Neuronal stem cell (in vitro differentiated cells): ENCODE data around the gene RBM15B.

Experiments
- DNase-seq: peaks from one replicate; pipeline ENCODE4 v3.0.0-alpha.2; 2013; ENCODE audit warnings: low spot score
- H2AFZ ChIP-seq: one replicate; pipeline ENCODE4 v1.6.1; 2013; ENCODE audit warnings: mild to moderate bottlenecking, low read length, inconsistent platforms
- H2AK5ac ChIP-seq: 2 replicates; pipeline ENCODE4 v1.6.1; 2013; ENCODE audit warnings: low read depth, mild to moderate bottlenecking, inconsistent platforms, low read length, moderate library complexity, mixed read lengths
- H2BK120ac ChIP-seq: 2 replicates; pipeline ENCODE4 v1.6.1; 2013; ENCODE audit warnings: low read depth, mild to moderate bottlenecking, inconsistent platforms, low read length, moderate library complexity, mixed read lengths
- H2BK12ac ChIP-seq: one replicate; pipeline ENCODE4 v1.6.1; 2013; ENCODE audit warnings: low read length, inconsistent platforms
- H2BK15ac ChIP-seq: 2 replicates; pipeline ENCODE4 v1.6.1; 2013; ENCODE audit warnings: mild to moderate bottlenecking, low read length, inconsistent platforms, mixed read lengths
- H2BK5ac ChIP-seq: one replicate; pipeline ENCODE4 v1.6.1; 2013; ENCODE audit warnings: inconsistent platforms, mild to moderate bottlenecking, low read length, moderate library complexity
- H3K14ac ChIP-seq: one replicate; pipeline ENCODE4 v1.6.1; 2013; ENCODE audit warnings: low read length, inconsistent platforms
- H3K18ac ChIP-seq: 2 replicates; pipeline ENCODE4 v1.6.1; 2013; ENCODE audit warnings: low read length, inconsistent platforms
- H3K23ac ChIP-seq: 2 replicates; pipeline ENCODE4 v1.6.1; 2013; ENCODE audit warnings: low read depth, mild to moderate bottlenecking, mixed read lengths, low read length, inconsistent platforms; ENCODE audit not compliant: poor library complexity
- H3K27ac ChIP-seq: replicated peaks from 3 replicates; pipeline ENCODE4 v1.5.1; 2013; ENCODE audit warnings: low read length, inconsistent platforms
- H3K27me3 ChIP-seq, 3 experiments: 2 replicates each; pipeline ENCODE4 v1.6.1; 2013; ENCODE audit warnings: low read length in 3 of 3, mild to moderate bottlenecking in 2 of 3, inconsistent platforms in 1 of 3, low read depth in 1 of 3, mixed read lengths in 1 of 3, moderate library complexity in 1 of 3; ENCODE audit not compliant: control insufficient read depth in 3 of 3, insufficient read depth in 3 of 3
- H3K36me3 ChIP-seq, 2 donors: replicated peaks in 1 of 2; 2 replicates each; pipeline ENCODE4 v1.6.1; 2013; ENCODE audit warnings: low read length in 2 of 2; ENCODE audit not compliant: control insufficient read depth in 2 of 2, insufficient read depth in 2 of 2
- H3K4ac ChIP-seq: 2 replicates; pipeline ENCODE4 v1.6.1; 2013; ENCODE audit warnings: inconsistent platforms, mild to moderate bottlenecking, low read length, moderate library complexity
- H3K4me1 ChIP-seq, 2 donors: 1 replicate in 1 of 2; 2 replicates in 1 of 2; pipeline ENCODE4 v1.6.1; 2013; ENCODE audit warnings: low read length in 2 of 2, low read depth in 1 of 2; ENCODE audit not compliant: control insufficient read depth in 2 of 2, insufficient read depth in 1 of 2
- H3K4me2 ChIP-seq: one replicate; pipeline ENCODE4 v1.6.1; 2013; ENCODE audit warnings: mild to moderate bottlenecking, low read length, inconsistent platforms; ENCODE audit not compliant: insufficient read depth, poor library complexity, severe bottlenecking
- H3K4me3 ChIP-seq, 2 donors: 2 replicates each; pipeline ENCODE4 v1.5.1; 2013; ENCODE audit warnings: low read length in 2 of 2, mild to moderate bottlenecking in 2 of 2, inconsistent platforms in 1 of 2, moderate library complexity in 1 of 2
- H3K79me1 ChIP-seq: one replicate; pipeline ENCODE4 v1.6.1; 2013; ENCODE audit warnings: low read depth, mild to moderate bottlenecking, inconsistent platforms, low read length, moderate library complexity
- H3K9ac ChIP-seq: one replicate; pipeline ENCODE4 v1.6.1; 2013; ENCODE audit warnings: mild to moderate bottlenecking, low read depth, low read length, inconsistent platforms; ENCODE audit not compliant: poor library complexity
- H3K9me3 ChIP-seq, 2 donors: replicated peaks in 1 of 2; 2 replicates each; pipeline versions ENCODE3 to v1.6.1; 2013; ENCODE audit warnings: low read length in 2 of 2, mild to moderate bottlenecking in 2 of 2, inconsistent platforms in 1 of 2, low read depth in 1 of 2, mixed read lengths in 1 of 2, moderate library complexity in 1 of 2; ENCODE audit not compliant: control insufficient read depth in 2 of 2, insufficient read depth in 1 of 2
- H4K8ac ChIP-seq: one replicate; pipeline ENCODE4 v1.6.1; 2013; ENCODE audit warnings: low read depth, mild to moderate bottlenecking, inconsistent platforms, low read length, moderate library complexity
- H4K91ac ChIP-seq: one replicate; pipeline ENCODE4 v1.6.1; 2013; ENCODE audit warnings: low read length, low read depth, mild to moderate bottlenecking, inconsistent platforms; ENCODE audit not compliant: poor library complexity
- WGBS, 2 donors: extraction: QIAGEN DNeasy Blood & Tissue Kit; methylation state at CpG; one replicate each; pipeline ENCODE4 v1.1.7; 2013; ENCODE audit warnings: missing lambda C conversion rate in 2 of 2, mixed read lengths in 1 of 2; ENCODE audit not compliant: insufficient read length in 2 of 2, insufficient replicate concordance in 1 of 2; ENCODE audit errors: extremely low coverage in 2 of 2; 5-methylcytosine and 5-hydroxymethylcytosine counted together

RBM15B gene

DNA sequence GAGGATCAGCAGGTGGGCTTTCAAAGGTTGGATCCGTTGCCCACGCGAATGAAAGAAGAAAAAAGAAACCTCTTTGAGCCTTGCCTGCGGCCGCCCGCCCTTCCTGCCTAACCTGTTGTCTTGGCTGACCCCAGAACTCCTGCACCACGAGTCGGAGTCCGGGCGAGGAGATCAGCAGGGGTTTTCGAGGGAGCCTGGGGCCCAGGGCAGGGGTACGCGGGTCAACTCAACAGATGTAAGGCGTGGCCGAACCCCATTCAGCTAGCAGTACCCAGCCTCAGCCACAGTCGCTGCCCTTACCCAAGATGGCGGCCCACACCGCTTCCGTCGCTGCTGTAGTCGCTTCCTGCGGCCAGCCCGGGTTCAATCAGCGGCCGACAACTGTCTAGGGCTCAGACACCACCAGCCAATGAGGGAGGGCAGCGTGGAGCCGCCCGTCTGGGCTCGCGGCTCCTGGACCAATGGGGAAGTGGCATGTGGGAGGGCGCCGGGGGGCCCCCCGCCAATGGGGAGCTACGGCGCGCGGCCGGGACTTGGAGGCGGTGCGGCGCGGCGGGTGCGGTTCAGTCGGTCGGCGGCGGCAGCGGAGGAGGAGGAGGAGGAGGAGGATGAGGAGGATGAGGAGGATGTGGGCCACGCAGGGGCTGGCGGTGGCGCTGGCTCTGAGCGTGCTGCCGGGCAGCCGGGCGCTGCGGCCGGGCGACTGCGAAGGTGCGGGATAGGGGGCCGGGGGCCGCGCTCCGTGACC lies 6.2 kb upstream of the RBM15B start, which contains the start of gene MANF:
MANF (plus strand) TSS at position 566 of the 748 bp plus-strand sequence; CDS start at position 618, 52 bp downstream.
- Histone ChIP-seq H3K4me1 (peaks cover 8 to 18% of the 10 kb centered on the region in 2 donors), H2BK12ac (no peak within 1 kb of the TSS), H3K4me2 (peak within 1 kb of the TSS; percentile 80), H3K4ac (peak within 1 kb of the TSS; percentile 8), H2BK120ac (peak within 1 kb of the TSS; percentile 63), H3K9me3 (no peaks in the 10 kb centered on the region), H2AFZ (peak within 1 kb of the TSS; percentile 88), H3K4me3 (peak within 1 kb of the TSS; percentile 66 to 97), H3K36me3 (peaks cover 24 to 38% of the 10 kb centered on the region in 2 donors), H2AK5ac (peak within 1 kb of the TSS; percentile 9), H3K27ac (peak within 1 kb of the TSS; percentile 86), H3K18ac (peak within 1 kb of the TSS; percentile 98), H3K23ac (peak within 1 kb of the TSS; percentile 99), H3K14ac (peak within 1 kb of the TSS; percentile 56), H3K9ac (peak within 1 kb of the TSS; percentile 96), H4K91ac (peak within 1 kb of the TSS; percentile 80), H4K8ac (no peak within 1 kb of the TSS), H2BK5ac (peak within 1 kb of the TSS; percentile 84), H3K27me3 (no peaks in the 10 kb centered on the region), H3K79me1 (no peaks in the 10 kb centered on the region), H2BK15ac (peak within 1 kb of the TSS; percentile 12)
- no CpG with 5 or more reads among the region's 65 CpGs for WGBS, 2 donors
- peak; percentile 98 for DNase-seq

DNA sequence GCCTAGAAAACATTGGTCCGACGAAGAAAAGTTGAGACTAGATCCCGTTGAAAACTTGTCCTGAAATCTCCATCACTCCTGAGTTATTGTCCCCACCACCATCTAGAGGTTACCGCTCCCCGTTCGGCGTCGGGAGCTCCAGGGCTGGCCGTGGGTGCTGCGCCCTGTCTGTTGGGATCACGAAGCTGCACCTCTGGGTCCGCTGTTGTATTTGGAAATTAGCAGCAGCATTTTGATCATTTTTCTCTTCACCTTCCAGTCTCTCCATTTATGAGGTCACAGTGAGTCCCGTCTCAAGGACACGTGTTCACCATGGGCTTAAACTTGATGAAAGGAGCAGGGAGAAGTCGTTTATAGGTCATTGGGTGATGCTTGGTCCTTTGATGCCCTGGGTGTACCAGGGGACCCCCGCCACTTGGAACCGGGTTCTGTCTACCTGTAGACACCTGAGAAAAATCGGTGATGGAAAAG lies 5.4 kb upstream of the RBM15B start:
- no peak for DNase-seq
- Histone ChIP-seq H4K8ac (no peak overlapping the region), H3K27ac (no peak overlapping the region), H3K36me3 (peaks cover 31 to 46% of the 10 kb centered on the region in 2 donors), H2BK12ac (no peak overlapping the region), H3K4me2 (peak overlapping the region; percentile 79), H4K91ac (no peak overlapping the region), H3K9ac (peak overlapping the region; percentile 75), H3K4ac (no peak overlapping the region), H3K23ac (no peak overlapping the region), H2BK120ac (no peak overlapping the region), H3K14ac (no peak overlapping the region), H3K18ac (peak overlapping the region; percentile 23), H2AFZ (peak overlapping the region; percentile 85), H3K4me1 (peaks cover 10 to 21% of the 10 kb centered on the region in 2 donors), H2BK15ac (no peak overlapping the region), H2AK5ac (no peak overlapping the region), H3K4me3 (peak overlapping the region; percentile 66 to 97), H3K27me3 (no peaks in the 10 kb centered on the region), H2BK5ac (no peak overlapping the region), H3K9me3 (peaks cover 0 to 2% of the 10 kb centered on the region in 2 donors), H3K79me1 (peaks cover 2% of the 10 kb centered on the region)
- WGBS, 2 donors: no CpG with 5 or more reads among the region's 18 CpGs

DNA sequence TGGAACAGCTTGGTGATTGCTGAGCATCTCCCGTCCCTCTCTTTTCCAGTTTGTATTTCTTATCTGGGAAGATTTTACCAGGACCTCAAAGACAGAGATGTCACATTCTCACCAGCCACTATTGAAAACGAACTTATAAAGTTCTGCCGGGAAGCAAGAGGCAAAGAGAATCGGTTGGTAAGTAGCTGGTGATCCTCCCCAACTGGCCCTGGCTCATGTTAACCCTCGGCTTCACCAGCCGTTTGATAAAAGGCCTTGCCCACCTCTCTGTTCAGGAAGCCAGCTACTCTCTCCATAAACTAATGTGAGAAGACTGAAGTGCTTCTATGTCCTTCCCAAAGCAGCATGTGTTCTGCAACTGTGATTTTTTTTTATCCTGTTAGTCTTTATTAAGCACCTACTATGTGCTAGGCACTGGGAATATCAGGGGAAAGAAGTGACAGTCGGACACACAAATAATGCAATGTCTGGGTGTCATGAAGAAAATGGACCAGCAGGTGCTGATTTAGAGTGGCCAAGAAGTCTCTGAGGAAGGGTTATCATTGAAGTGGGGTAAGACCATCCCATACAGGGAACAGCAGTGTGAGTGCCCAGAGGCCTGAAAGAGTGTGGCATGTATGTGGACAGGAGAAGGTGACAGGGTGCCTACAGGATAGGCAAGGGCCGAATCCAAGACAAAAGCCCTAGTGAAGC lies 4.8 kb upstream of the RBM15B start:
- no peak for DNase-seq

DNA sequence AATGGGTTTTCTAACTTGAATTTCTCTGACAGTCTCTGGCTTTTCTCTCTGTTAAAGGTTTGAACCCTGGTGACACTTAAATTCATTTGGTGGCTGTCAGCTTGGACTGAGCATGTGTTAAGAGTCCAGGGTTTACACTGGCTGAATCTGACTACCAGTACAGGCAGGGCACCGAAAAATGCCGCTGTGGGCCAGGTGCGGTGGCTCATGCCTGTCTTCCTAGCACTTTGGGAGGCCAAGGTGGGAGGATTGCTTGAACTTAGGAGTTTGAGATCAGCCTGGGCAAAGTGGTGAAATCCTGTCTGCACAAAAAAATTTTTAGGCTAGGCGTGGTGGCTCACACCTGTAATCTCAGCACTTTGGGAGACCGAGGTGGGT lies 4.2 kb upstream of the RBM15B start:
- H3K4ac ChIP-seq: no peak overlapping the region
- peaks cover 0 to 2% of the 10 kb centered on the region in 2 donors for H3K9me3 ChIP-seq
- no peak overlapping the region for H3K27ac ChIP-seq
- H3K4me1 ChIP-seq: peaks cover 12 to 22% of the 10 kb centered on the region in 2 donors
- H3K4me3 ChIP-seq: peak overlapping the region in 1 of 2 donors; percentile 66
- H4K8ac ChIP-seq: no peak overlapping the region
- no peak overlapping the region for H2BK15ac ChIP-seq
- peaks cover 31 to 49% of the 10 kb centered on the region in 2 donors for H3K36me3 ChIP-seq
- no peak for DNase-seq
- no peak overlapping the region for H2BK120ac ChIP-seq
- H2BK5ac ChIP-seq: no peak overlapping the region
- H3K23ac ChIP-seq: no peak overlapping the region
- H2AK5ac ChIP-seq: no peak overlapping the region
- WGBS, 2 donors: no CpG with 5 or more reads among the region's 5 CpGs
- peaks cover 6% of the 10 kb centered on the region for H3K79me1 ChIP-seq
- H3K27me3 ChIP-seq: no peaks in the 10 kb centered on the region
- no peak overlapping the region for H3K18ac ChIP-seq
- no peak overlapping the region for H2BK12ac ChIP-seq
- H2AFZ ChIP-seq: no peak overlapping the region
- H3K14ac ChIP-seq: no peak overlapping the region
- peak overlapping the region; percentile 15 for H3K4me2 ChIP-seq
- no peak overlapping the region for H4K91ac ChIP-seq
- no peak overlapping the region for H3K9ac ChIP-seq

More for the DNA sequence above, 4.8 kb upstream of the RBM15B start:
- peaks cover 12 to 22% of the 10 kb centered on the region in 2 donors for H3K4me1 ChIP-seq
- no peak overlapping the region for H2BK120ac ChIP-seq
- H2BK12ac ChIP-seq: no peak overlapping the region
- no peak overlapping the region for H2BK15ac ChIP-seq
- H3K27me3 ChIP-seq: no peaks in the 10 kb centered on the region
- H2AK5ac ChIP-seq: no peak overlapping the region
- H3K4me2 ChIP-seq: peak overlapping the region; percentile 79
- H3K23ac ChIP-seq: no peak overlapping the region
- H4K8ac ChIP-seq: no peak overlapping the region
- H3K79me1 ChIP-seq: peaks cover 2% of the 10 kb centered on the region
- no peak overlapping the region for H4K91ac ChIP-seq
- H2AFZ ChIP-seq: no peak overlapping the region
- peak overlapping the region; percentile 66 to 97 for H3K4me3 ChIP-seq
- no peak overlapping the region for H3K14ac ChIP-seq
- no peak overlapping the region for H3K9ac ChIP-seq
- H3K27ac ChIP-seq: no peak overlapping the region
- H3K4ac ChIP-seq: no peak overlapping the region
- no peak overlapping the region for H2BK5ac ChIP-seq
- peaks cover 0 to 2% of the 10 kb centered on the region in 2 donors for H3K9me3 ChIP-seq
- H3K36me3 ChIP-seq: peaks cover 31 to 47% of the 10 kb centered on the region in 2 donors
- H3K18ac ChIP-seq: no peak overlapping the region
- no CpG with 5 or more reads among the region's 8 CpGs for WGBS, 2 donors
